Measurements from ENCODE around the gene GBE1.
"Not testable (repeated sequence)": the region's sequence is repeated elsewhere in the genome, so short reads cannot be mapped to it uniquely, and the experiment has no call there.

The GBE1 gene

GRCh38 chr3:81502236-81502635, 259.2 kb downstream of the GBE1 start:
- no peak for DNase-seq (ENCODE audit: low spot score)
- no peak for TF ChIP-seq CTCF (IDR thresholded peaks at IDR 0.05)
- H3K27ac ChIP-seq = no peak overlapping the region
- H3K4me3 ChIP-seq = no peak overlapping the region

- TF ChIP-seq CTCF (IDR thresholded peaks at IDR 0.05) = no peak
- no peak overlapping the region for H3K27ac ChIP-seq
- DNase-seq (ENCODE audit: low spot score) = no peak
- H3K4me3 ChIP-seq = no peak overlapping the region
Measured at GRCh38 chr3:81500039-81500438, 261.4 kb downstream of the GBE1 start.

GRCh38 chr3:81497572-81498251, 263.7 kb downstream of the GBE1 start:
- DNase-seq (ENCODE audit: low spot score) = no peak
- Histone ChIP-seq H3K4me3 (no peak overlapping the region), H3K27ac (no peak overlapping the region)
- no peak for TF ChIP-seq CTCF (IDR thresholded peaks at IDR 0.05)

GRCh38 chr3:81496407-81497104, 264.9 kb downstream of the GBE1 start:
- no peak overlapping the region for H3K27ac ChIP-seq
- no peak for DNase-seq (ENCODE audit: low spot score)
- H3K4me3 ChIP-seq = no peak overlapping the region
- no peak for TF ChIP-seq CTCF (IDR thresholded peaks at IDR 0.05)

DNA sequence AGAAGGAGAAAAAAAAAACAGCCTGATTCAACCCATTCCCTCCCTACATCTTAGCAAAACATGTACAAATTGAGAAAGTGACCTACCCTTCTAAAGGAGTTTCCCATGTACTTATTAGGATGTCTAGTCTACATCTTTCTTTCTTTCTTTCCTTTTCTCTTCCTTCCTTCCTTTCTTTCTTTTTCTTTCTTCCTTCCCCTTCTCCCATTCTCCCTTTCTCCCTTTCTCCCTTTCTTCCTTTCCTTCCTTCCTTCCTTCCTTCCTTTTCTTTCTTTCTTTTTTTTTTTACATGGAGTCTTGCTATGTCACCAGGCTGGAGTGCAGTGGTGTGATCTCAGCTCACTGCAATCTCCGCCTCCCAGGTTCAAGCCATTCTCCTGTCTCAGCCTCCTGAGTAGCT, 269.0 kb downstream of the GBE1 start:
- H3K4me3 ChIP-seq = peak overlapping the region; percentile 23
- DNase-seq (ENCODE audit: low spot score) = not testable (repeated sequence)
- peak overlapping the region; percentile 39 to 43 for H3K27ac ChIP-seq

GRCh38 chr3:81492040-81492439, 269.4 kb downstream of the GBE1 start:
- no peak for TF ChIP-seq CTCF (IDR thresholded peaks at IDR 0.05)
- Histone ChIP-seq H3K4me3 (peak overlapping the region; percentile 23), H3K27ac (peak overlapping the region; percentile 39 to 43)
- no peak for DNase-seq (ENCODE audit: low spot score)

GRCh38 chr3:81490541-81491288, 270.7 kb downstream of the GBE1 start:
- H3K27ac ChIP-seq = peak overlapping the region in 1 of 2 donors; percentile 39
- peak; percentile 74 for DNase-seq (ENCODE audit: low spot score)
- peak; percentile 52 for TF ChIP-seq CTCF (IDR thresholded peaks at IDR 0.05)
- no peak overlapping the region for H3K4me3 ChIP-seq
